ENCODE data around the gene CST9L.

DNA sequence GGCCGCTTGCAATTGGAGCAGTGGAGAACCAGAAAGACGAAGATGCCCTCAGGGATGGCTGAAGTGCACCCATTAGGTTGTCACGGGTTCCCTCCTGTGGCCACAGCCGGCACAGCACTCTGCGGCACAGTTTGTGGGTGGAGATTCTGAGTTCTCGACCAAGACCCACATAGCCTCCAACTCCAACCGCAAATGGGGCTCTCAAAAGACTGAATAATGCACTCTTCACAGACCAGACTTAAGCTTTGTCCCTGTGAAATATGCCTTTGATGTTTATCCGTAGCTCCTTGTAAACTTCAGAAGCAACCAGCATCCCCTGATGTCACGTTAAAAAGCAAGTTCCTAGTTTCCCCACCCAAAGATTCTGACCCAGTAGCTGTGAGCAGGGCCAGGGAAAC, 38.4 kb upstream of the CST9L start:
- TF ChIP-seq POLR2A (IDR thresholded peaks at IDR 0.05; ENCODE audit: low read depth, low read length) (no peak), CBFB (IDR thresholded peaks at IDR 0.05; ENCODE audit: low read depth) (no peak), SUZ12 (IDR thresholded peaks at IDR 0.05; ENCODE audit: unreplicated experiment) (no peak), CHD2 (IDR thresholded peaks at IDR 0.05; ENCODE audit: borderline replicate concordance, low read depth, low read length) (no peak), STAT1 (conservative IDR thresholded peaks at IDR 0.05) (no peak), MTA3 (IDR thresholded peaks at IDR 0.05; ENCODE audit: borderline replicate concordance, low read length) (no peak), RFX5 (IDR thresholded peaks at IDR 0.05; ENCODE audit: low read depth, low read length) (no peak), BMI1 (IDR thresholded peaks at IDR 0.05; ENCODE audit: borderline replicate concordance) (no peak), CHD1 (IDR thresholded peaks at IDR 0.05; ENCODE audit: low read depth, low read length) (no peak), EP300 (IDR thresholded peaks at IDR 0.05; ENCODE audit: borderline replicate concordance in 1 of 2, control insufficient read depth in 1 of 2, low read depth in 2 of 2, low read length in 2 of 2) (no peak), HDAC2 (IDR thresholded peaks at IDR 0.05) (no peak)
- TF ChIP-seq, protein P1, sequence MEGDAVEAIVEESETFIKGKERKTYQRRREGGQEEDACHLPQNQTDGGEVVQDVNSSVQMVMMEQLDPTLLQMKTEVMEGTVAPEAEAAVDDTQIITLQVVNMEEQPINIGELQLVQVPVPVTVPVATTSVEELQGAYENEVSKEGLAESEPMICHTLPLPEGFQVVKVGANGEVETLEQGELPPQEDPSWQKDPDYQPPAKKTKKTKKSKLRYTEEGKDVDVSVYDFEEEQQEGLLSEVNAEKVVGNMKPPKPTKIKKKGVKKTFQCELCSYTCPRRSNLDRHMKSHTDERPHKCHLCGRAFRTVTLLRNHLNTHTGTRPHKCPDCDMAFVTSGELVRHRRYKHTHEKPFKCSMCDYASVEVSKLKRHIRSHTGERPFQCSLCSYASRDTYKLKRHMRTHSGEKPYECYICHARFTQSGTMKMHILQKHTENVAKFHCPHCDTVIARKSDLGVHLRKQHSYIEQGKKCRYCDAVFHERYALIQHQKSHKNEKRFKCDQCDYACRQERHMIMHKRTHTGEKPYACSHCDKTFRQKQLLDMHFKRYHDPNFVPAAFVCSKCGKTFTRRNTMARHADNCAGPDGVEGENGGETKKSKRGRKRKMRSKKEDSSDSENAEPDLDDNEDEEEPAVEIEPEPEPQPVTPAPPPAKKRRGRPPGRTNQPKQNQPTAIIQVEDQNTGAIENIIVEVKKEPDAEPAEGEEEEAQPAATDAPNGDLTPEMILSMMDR (IDR thresholded peaks at IDR 0.05 in 2 of 3, conservative IDR thresholded peaks at IDR 0.05 in 1 of 3; ENCODE audit: control insufficient read depth in 2 of 3, extremely low read depth in 1 of 3, insufficient read depth in 1 of 3, low read depth in 3 of 3, low read length in 3 of 3) = peak; percentile 91 to 96 (median 91)
- TF ChIP-seq, protein P2, sequence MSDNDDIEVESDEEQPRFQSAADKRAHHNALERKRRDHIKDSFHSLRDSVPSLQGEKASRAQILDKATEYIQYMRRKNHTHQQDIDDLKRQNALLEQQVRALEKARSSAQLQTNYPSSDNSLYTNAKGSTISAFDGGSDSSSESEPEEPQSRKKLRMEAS (IDR thresholded peaks at IDR 0.05; ENCODE audit: low read depth, low read length) = no peak
